Measurements from ENCODE around the gene TGM6.
"Not testable (repeated sequence)": the region's sequence is repeated elsewhere in the genome, so short reads cannot be mapped to it uniquely, and the experiment has no call there.

The TGM6 gene

GRCh38 chr20:2399390-2399789 is 18.7 kb downstream of the TGM6 start:
- peak; percentile 2 for DNase-seq (ENCODE audit: low spot score)

- no peak for DNase-seq (ENCODE audit: low spot score)
Observed at GRCh38 chr20:2400290-2400689, 19.6 kb downstream of the TGM6 start.

GRCh38 chr20:2401527-2401926 is 20.8 kb downstream of the TGM6 start:
- DNase-seq (ENCODE audit: low spot score) = peak; percentile 1

GRCh38 chr20:2402271-2402980 is 21.7 kb downstream of the TGM6 start:
- DNase-seq (ENCODE audit: low spot score) = peak; percentile 50

DNA sequence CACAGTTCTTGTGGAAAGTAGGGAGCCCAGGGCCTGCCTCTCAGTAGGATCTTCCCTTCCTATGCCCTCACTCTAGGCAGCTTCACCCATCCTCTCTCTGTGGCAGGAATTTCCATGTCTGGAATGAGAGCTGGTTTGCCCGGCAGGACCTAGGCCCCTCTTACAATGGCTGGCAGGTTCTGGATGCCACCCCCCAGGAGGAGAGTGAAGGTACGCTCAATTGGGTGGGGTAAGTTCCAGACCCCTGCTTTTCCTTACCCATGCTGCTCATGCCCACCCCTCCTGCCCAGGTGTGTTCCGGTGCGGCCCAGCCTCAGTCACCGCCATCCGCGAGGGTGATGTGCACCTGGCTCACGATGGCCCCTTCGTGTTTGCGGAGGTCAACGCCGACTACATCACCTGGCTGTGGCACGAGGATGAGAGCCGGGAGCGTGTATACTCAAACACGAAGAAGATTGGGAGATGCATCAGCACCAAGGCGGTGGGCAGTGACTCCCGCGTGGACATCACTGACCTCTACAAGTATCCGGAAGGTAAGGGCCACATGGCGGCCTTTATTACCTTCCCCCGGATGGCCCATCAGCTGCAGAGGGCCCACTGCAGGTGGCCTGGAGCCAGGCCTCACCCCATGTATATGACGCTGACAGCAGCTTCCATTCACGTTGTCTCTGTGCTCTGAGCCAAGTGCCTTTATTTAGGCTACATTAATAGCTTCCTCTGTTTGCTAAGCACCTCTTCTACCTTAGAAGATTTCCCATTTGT is 22.8 kb downstream of the TGM6 start:
- peak; percentile 5 for DNase-seq (ENCODE audit: low spot score)

DNA sequence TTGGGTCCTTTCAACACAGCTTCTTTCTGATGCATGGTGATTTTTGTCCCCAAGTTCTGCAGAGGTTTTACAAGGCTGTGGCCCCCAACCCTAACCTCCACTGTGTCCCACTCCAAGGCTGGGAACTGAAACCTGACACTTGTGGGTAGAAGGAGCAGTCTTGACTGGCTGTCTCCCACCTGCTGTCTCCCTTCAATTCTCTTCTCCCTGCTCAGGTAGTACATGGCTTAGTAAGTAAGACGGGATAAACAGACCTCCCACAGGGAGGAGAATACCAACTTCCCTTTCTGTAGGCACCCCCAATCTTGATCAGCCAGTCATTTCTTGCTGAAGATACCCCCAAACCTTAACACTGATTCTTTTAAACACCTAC is 25.0 kb downstream of the TGM6 start:
- peak; percentile 2 for DNase-seq (ENCODE audit: low spot score)

DNA sequence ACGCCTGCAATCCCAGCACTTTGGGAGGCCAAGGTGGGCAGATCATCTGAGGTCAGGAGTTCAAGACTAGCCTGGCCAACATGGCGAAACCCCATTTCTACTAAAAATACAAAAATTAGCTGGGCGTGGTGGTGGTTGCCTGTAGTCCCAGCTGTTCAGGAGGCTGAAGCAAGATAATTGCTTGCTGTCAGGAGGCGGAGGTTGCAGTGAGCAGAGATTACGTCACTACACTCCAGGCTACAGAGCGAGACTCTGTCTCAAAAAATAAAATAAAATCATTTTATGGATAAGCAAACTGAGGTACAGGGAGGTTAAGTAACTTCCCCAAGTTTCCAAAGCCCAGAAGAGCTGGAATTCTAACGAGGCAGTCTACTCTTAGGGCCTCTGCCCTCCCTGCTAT is 26.7 kb downstream of the TGM6 start:
- DNase-seq (ENCODE audit: low spot score) = not testable (repeated sequence)

DNA sequence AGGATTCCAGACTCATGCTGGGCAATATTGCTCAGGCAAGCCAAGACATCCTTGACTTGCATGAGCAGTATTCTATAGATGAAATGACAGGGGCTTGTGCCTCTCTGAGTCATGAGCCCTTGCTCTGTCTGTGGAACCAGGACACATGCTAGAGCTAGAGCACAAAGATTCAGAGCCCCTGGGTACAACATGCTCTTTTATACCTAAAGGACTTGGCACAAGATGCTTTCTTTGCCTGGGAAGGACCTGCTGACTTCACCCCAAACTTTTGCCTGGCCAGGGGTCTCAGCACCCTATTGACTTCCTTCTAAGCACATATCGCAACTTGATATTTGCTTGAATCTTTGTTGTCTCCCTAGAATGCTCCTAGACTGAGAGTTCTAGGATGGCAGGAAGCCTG is 27.4 kb downstream of the TGM6 start:
- peak; percentile 2 for DNase-seq (ENCODE audit: low spot score)

- DNase-seq (ENCODE audit: low spot score) = peak; percentile 2
Observed at GRCh38 chr20:2416541-2417212, 36.0 kb downstream of the TGM6 start.

- DNase-seq (ENCODE audit: low spot score) = no peak
Observed at GRCh38 chr20:2417213-2417541, 36.5 kb downstream of the TGM6 start.

DNA sequence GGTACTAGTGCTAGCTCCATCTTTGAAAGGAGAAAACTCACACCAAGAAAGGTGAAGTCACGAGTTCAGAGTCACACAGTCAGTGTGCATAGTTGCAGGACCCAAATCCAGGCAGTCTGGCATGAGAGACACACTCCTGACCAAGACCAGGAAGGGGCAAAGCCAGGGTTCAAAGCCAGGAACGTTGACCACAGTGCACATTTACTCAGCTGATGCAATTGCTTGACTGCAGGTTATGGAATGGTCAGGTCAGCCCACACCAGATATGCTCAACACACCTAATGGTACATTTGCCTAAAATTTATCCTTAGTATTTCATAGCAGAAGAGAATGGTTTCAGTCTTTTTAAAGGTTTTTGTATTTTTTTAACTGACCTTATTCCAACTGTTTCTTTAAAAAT is 37.7 kb downstream of the TGM6 start:
- DNase-seq (ENCODE audit: low spot score) = peak; percentile 6

GRCh38 chr20:2420510-2420909 is 39.8 kb downstream of the TGM6 start:
- DNase-seq (ENCODE audit: low spot score) = no peak

- DNase-seq (ENCODE audit: low spot score) = no peak
Observed at GRCh38 chr20:2421247-2421646, 40.5 kb downstream of the TGM6 start.

DNA sequence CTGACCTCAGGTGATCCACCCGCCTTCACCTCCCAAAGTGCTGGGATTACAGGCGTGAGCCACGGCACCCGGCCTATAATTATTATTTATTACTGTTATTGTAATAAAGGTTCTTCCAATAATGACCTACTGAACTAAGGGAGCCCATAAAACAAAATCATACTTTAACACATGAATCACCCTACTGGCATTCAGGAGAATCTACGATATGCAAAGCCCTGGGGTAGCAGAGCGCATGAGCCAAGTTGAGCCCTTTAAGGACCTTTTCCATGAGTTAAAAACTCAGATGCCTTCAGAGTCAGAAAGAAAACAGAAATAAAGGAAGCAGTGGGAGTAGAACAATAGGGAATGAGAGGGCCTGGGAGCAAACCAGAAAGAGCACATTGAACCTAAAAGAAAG is 48.4 kb downstream of the TGM6 start:
- DNase-seq (ENCODE audit: low spot score) = no peak

DNA sequence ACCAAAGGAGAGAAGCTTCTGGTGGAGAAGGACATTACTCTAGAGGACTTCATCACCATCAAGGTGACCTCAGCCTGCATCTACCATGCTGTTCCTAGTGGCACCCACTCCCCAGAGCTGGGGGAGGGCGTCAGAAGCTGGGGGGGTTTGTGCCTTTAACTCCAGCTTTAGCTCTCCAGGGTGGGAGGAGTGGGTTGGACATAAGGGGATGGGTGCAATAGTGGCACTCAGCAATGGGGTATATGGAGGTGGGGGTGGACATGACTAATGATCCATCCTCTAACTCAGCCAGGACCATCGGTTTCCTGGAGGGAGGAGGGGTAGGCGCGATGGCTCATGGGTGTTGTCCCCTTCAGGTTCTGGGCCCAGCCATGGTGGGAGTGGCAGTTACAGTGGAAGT is 49.8 kb downstream of the TGM6 start:
- DNase-seq (ENCODE audit: low spot score) = no peak

DNA sequence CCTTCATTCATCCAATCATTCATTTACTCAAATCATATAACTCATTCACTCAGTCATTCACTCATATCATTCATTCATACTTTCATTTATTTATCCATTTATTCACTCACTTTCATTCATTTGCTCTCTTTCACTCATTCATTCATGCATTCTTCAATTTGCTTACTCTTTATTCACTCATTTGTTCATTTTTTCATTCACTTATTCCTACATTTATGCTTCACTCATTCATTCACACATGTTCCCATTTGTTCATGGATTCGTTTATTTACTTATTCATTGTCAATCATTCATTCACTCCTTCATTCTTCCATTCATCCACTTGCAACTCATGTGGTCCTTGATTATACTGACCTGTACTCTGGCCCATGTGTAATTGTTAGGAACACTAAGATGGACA is 50.5 kb downstream of the TGM6 start:
- DNase-seq (ENCODE audit: low spot score) = no peak

DNA sequence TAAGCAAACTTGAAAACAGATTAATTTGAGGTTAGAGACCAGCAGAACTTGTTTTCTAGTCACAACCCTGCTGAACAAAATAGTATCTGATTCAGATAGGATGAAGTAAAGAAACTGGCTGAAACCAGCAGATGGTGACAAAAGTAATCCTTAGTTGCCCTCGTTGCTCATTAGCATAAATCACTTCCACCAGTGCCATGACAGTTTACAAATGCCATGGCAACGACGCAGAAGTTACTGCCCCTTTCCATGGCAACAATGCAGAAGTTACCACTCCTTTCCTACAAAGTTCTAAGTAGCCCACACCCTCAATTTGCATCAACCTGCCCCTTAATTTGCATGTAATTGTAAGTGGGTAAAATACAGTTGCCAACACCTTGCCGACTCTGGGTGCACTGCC is 66.1 kb downstream of the TGM6 start:
- no peak for DNase-seq (ENCODE audit: low spot score)

DNA sequence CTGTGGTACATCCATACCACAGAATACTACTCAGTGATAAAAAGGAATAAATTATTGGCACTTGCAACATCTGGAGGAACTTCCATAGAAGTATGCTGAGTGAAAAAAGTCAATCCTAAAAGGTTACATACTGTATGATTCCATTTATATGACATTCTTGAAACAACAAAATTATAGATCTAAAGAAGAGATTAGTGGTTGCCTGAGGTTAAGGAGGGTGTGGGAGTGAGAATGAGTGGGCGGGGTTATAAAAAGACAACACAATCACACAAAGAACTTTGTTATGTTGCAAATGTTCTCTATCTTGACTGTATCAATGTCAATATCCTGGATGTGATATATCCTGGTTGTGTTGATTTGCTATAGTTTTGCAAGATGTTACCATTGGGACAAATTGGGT is 68.7 kb downstream of the TGM6 start:
- no peak for DNase-seq (ENCODE audit: low spot score)

DNA sequence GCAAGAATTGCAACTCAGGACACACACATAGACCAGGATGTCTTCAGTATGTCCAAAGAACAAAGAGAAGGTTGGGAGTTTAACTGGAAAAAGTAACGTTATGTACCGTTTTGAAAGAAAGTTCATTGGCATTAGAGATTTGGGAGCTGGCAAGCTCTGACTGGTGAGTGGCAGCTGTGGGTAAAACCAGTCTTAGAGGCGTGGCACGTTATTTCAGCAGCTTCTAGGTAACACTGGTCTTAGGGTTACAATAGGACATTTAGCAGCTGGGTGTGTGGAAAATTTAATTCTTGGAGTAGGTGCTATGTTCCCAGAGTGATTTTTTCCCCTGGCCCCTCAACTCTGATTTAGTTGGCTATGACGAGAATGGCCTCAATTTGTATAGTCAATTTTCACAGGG is 70.7 kb downstream of the TGM6 start:
- DNase-seq (ENCODE audit: low spot score) = no peak

- DNase-seq (ENCODE audit: low spot score) = peak; percentile 87
Observed at GRCh38 chr20:2451939-2452732, 71.4 kb downstream of the TGM6 start.

DNA sequence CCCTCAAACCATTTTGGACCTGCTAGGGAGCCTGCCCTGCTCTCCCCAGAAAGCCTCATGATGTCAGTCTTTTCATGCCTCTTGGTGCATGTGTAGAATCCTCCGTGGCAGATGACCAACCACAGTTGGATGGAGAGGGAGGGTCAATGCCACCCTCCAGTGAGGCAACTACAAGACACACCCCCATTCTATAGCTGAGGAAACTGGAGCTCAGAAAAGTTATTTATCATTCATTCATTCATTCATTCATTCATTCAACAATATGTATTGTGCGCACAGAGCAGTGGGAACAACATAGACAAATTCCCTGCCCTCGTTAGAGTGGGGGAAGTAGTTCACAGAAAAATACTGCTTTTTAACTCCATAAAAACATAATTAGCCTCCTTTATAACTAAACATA is 73.1 kb downstream of the TGM6 start:
- DNase-seq (ENCODE audit: low spot score) = no peak

DNA sequence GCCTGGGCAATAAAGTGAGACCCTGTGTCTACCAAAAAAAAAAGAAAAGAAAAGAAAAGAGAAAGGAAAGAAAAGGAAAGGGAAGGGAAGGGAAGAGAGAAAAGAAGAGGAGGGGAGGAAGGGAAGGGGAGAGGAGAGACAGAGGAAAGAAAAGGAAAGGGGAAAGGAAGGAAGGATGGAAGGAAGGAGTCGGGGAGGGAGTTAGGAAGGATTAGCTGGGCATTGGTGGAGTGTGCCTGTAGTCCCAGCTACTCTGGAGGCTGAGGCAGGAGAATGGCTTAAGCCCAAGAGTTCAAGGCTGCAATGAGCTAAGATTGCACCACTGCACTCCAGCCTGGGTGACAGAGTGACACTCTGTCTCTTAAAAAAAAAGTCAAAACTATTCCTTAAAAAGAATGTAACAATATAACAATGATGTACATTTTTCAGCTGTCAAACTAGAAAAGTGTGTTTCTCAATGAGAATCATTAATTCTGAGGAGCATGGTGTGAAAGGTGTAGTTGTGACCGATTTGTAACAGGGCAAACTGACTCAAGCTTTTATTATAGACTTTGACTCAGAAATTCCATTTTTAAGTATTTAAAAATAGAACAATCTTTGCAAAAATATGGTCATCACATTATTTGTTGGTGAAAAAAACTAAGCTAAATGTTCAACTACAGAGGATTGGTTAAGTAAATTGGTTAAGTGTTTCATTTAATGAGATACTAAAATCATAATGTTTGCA is 75.2 kb downstream of the TGM6 start:
- no peak for DNase-seq (ENCODE audit: low spot score)

Data from AG20443 (cell line).